ENCODE data around the gene SPDYE4.

The SPDYE4 gene

DNA sequence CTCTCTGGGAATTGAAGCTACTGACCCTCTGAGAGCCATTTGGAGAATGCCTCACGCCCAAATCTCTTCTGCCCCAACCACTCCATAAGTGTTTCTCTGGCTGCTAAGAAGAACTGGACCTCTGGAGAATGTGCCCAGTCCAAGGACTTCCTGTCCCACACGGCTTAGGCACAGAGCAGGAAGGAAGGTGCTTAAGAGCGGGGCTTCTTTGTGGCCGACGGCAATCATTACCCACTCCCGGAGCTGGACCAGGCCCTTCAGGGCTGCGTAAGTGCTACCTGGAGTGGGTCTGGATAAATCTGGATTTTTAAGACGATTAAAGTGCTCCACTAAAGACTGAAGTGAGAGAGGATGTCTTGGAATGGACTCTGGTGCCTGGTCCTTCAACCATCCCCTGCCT lies 15.5 kb downstream of the SPDYE4 start:
- no peak overlapping the region for H3K4me3 ChIP-seq (ENCODE audit: low read depth, low read length)
- no peak for DNase-seq (ENCODE audit: low read depth)

GRCh38 chr17:8742274-8742673 lies 16.1 kb downstream of the SPDYE4 start:
- DNase-seq (ENCODE audit: low read depth) = no peak
- no peak overlapping the region for H3K4me3 ChIP-seq (ENCODE audit: low read depth, low read length)

DNA sequence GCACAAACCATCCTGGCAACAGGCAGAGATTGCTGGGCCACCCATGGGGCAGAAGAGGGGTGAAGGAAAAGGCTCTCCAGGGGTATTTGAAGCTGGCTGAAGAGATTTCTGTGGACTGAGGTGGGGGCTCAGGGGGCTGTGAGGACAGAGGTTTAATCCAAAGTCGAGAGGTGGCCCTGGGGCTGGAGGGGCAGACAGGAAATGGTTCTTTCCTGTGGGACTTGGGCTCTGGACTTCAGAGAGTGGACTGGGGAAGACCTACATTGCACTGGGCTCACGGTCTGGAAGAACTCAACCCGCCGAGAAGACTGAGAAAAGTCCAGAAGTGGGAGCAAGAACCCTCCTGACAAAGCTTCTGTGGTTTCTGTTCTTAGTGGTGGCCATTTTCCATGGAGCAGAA lies 16.6 kb downstream of the SPDYE4 start:
- DNase-seq (ENCODE audit: low read depth) = no peak
- H3K4me3 ChIP-seq (ENCODE audit: low read depth, low read length) = no peak overlapping the region

DNA sequence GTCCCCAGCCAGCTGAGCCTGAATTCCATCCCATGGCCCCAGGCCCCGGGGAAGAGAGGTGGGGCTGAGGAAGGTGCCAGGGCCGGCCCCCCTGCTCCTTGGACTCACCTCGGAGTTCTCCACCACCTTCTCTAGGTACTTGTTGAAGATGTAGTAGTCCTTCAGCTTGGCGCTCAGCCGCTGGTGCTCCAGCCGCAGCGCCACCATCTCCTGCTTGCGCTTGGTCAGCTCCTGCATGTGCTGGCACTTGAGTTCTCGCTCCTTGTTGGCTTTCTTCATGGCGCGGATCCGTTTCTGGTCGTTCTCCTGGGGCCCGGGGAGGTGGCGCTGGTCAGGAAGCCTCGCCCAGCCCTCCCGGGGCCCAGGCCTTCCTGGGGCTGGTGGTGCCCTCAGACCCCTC lies 17.0 kb downstream of the SPDYE4 start:
- H3K4me3 ChIP-seq (ENCODE audit: low read depth, low read length) = no peak overlapping the region

GRCh38 chr17:8740486-8740885 lies 17.9 kb downstream of the SPDYE4 start:
- H3K4me3 ChIP-seq (ENCODE audit: low read depth, low read length) = no peak overlapping the region
- DNase-seq (ENCODE audit: low read depth) = no peak

More for the DNA sequence above, 17.0 kb downstream of the SPDYE4 start:
- no peak for DNase-seq (ENCODE audit: low read depth)

GRCh38 chr17:8739097-8739496 lies 19.2 kb downstream of the SPDYE4 start:
- H3K4me3 ChIP-seq (ENCODE audit: low read depth, low read length) = no peak overlapping the region
- no peak for DNase-seq (ENCODE audit: low read depth)

GRCh38 chr17:8736796-8737195 lies 21.6 kb downstream of the SPDYE4 start:
- H3K4me3 ChIP-seq (ENCODE audit: low read depth, low read length) = no peak overlapping the region
- DNase-seq (ENCODE audit: low read depth) = no peak

DNA sequence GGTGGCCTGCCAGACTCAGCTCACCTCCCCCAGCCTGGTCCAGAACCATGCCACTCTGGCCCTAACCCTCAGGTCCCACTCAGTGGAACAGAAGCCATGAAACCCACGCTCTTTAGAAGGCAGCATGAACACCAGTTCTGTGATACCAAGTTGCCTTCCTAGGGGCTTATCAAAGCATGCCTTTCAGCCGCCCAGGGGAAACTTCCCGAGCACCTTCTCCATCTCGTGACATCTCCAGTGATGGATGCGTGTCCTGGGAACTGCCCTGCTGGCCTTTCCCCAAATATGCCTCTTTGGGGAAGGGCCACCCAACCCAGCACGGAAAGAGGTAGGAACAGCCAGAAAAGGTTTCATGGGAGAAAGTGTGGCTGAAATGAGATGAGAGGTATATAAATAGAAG lies 22.0 kb downstream of the SPDYE4 start:
- H3K4me3 ChIP-seq (ENCODE audit: low read depth, low read length) = no peak overlapping the region
- no peak for DNase-seq (ENCODE audit: low read depth)

DNA sequence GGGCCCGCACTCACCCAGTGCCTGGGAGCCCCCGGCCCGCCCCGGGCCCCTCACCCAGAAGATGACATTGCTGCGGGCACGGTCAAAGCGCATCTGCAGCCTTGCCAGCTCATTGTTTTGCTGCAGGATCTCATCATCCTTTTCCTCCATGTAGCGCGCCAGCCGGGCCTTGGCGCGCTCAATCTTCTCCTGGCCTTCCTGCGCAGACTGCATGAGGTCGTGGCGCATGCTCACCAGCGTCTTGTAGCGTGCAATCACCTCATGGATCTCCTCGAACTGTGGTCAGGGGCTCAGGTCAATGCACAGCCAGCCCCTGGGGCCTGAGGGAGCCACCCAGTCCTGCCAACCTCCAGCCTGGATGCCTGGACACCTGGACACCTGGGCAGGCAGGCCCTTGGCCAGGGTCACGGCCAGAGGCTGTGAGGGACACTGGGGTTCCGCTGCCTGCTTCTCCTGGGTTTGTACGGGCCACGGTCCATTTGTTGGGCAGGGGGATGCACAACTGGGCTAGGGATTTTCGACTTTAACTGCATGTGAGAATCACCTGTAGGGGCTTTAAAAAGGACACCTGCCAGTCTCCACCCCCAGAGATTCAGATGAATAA lies 22.9 kb downstream of the SPDYE4 start:
- no peak overlapping the region for H3K4me3 ChIP-seq (ENCODE audit: low read depth, low read length)
- no peak for DNase-seq (ENCODE audit: low read depth)

GRCh38 chr17:8734876-8735275 lies 23.5 kb downstream of the SPDYE4 start:
- DNase-seq (ENCODE audit: low read depth) = no peak

DNA sequence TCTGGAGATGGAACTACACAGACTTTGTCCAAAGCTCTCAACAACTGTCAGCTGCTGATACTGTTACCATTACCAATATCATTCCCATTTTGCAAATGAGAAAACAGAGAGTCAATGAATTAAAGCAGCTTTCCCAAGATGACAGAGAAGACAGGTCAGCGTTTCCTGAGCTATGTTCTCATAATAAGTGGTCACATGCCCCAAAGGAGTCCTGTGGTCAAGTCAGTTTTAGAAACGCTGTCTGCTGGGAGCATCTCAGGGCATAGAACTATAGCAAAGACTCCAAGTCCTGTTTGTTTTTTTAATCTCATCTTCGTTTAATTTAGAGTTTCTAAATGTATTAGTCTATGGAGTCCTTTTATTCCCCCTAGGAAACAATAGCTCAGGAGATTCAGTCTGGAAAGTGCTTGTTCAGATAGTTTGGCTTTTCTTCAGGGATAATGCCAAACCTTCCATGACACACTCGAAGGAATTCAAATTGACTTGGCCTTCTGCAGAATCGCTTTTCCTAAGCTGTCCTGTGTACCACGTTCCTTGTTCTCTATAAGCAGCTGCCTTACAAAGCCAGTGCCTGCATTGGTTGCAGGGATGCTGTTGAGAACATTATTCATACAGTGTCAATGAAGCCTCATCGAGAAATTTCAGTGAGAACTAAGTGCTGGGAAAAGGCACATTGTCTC lies 25.8 kb downstream of the SPDYE4 start:
- DNase-seq (ENCODE audit: low read depth) = no peak
- no peak overlapping the region for H3K4me3 ChIP-seq (ENCODE audit: low read depth, low read length)

More at GRCh38 chr17:8734876-8735275, 23.5 kb downstream of the SPDYE4 start:
- no peak overlapping the region for H3K4me3 ChIP-seq (ENCODE audit: low read depth, low read length)

GRCh38 chr17:8729860-8730259 lies 28.5 kb downstream of the SPDYE4 start:
- no peak overlapping the region for H3K4me3 ChIP-seq (ENCODE audit: low read depth, low read length)
- DNase-seq (ENCODE audit: low read depth) = no peak

DNA sequence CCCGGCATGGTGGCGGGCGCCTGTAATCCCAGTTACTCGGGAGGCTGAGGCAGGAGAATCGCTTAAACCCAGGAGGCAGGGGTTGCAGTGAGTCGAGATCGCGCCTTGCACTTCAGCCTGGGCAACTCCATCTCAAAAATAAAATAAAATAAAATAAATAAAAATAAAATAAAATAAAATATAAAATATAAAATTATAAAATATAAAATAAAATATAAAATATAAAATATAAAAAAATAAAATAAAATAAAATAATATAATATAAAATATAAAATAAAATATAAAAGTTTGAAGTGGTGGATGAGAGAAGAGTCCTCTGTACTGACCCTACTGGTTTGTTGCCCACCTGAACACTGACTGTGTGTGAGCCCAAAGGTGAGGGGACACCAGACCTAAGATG lies 28.9 kb downstream of the SPDYE4 start:
- no peak for DNase-seq (ENCODE audit: low read depth)
- H3K4me3 ChIP-seq (ENCODE audit: low read depth, low read length) = no peak overlapping the region

- no peak for DNase-seq (ENCODE audit: low read depth)
- H3K4me3 ChIP-seq (ENCODE audit: low read depth, low read length) = no peak overlapping the region
Observed at GRCh38 chr17:8728971-8729370, 29.4 kb downstream of the SPDYE4 start.

DNA sequence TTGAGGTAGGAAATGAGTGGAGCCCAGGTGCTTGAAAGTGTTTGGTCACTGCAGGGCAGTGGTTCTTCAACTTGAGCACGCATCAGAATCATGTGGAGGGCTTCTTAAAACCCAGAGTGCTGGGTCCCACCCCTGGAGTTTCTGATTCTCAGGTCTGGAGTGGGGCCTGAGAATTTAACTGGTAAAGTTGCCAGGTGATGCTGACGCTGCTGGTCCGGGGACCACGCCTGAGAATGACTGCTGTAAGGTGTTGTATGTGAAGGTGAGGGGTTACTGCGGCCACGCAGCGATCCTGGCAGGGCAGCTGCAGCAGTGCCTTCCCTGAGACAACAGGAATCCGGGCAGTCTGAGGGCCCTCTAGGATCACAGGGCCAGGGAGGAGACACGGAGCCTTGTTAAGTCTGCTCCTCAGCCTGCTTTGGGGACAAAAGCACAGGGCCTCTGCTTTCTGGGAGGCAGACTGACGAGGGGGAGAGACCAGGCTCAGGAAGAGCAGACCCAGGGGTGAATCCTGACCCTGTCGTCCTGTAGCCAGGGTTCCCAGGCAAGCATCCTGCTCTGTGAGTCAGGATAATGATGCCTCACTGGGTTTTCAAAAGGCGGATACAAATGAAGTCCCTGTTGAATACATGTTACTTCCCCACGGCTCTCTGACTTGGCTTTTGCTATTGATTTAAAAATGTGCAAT lies 30.0 kb downstream of the SPDYE4 start:
- DNase-seq (ENCODE audit: low read depth) = no peak
- H3K4me3 ChIP-seq (ENCODE audit: low read depth, low read length) = no peak overlapping the region

DNA sequence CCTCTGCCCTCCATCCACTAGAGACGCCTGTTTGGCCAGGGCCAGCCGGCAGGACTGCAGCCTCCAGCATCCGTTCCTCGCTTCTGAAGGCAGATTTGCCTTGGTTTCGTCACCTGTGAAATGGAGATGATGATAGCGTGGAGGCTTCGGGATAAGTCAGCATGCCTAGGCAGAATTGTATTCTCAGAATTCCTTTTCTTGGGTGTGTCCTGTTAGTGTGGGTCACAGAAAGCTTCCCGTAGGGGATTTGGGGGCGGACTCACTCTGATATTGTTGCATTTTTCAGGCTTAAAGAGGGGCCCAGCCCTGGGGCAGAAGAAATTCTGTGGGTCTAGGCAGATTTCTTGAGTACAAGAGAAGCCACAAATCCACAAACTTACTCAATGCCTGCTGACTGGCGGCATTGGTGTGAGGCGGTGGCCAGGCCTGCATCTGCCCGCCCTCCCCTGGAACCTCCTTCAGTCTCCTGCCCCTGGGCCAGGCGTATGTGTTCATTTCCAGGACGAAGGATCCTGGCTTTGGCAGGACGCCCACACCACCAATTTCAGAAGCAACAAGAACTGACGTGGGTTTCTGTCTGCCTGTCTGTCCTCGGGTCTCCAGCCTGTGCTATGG lies 31.3 kb downstream of the SPDYE4 start:
- peak; percentile 2 for DNase-seq (ENCODE audit: low read depth)
- H3K4me3 ChIP-seq (ENCODE audit: low read depth, low read length) = no peak overlapping the region

- no peak overlapping the region for H3K4me3 ChIP-seq (ENCODE audit: low read depth, low read length)
- DNase-seq (ENCODE audit: low read depth) = no peak
Observed at GRCh38 chr17:8725881-8726876, 32.2 kb downstream of the SPDYE4 start.

- no peak for DNase-seq (ENCODE audit: low read depth)
- H3K4me3 ChIP-seq (ENCODE audit: low read depth, low read length) = no peak overlapping the region
Observed at GRCh38 chr17:8724451-8724850, 33.9 kb downstream of the SPDYE4 start.

DNA sequence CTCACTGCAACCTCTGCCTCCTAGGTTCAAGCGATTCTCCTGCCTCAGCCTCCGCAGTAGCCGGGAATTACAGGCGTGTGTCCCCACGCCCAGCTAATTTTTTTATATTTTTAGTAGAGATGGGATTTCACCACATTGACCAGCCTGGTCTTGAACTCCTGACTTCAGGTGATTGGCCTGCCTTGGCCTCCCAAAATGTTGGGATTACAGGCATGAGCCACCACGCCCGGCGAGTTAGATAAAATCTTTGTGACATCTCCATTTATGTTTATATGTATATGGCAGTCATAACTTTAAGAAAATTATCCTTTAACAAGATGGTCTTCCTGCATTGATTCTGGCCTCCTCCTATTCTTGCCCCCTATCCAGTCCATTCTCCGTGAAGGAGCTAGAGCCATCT lies 37.8 kb downstream of the SPDYE4 start:
- H3K4me3 ChIP-seq (ENCODE audit: low read depth, low read length) = no peak overlapping the region
- no peak for DNase-seq (ENCODE audit: low read depth)
